SK-N-SH (cell line): ENCODE measurements around the gene KIF25. TPM values are rescaled to one million over a fixed set of nuclear protein-coding genes. Genes with fewer than 3 reads are reported as not detected.

Source experiments
- polyA plus RNA-seq, 3 experiments: library from polyadenylated mRNA; depleted of rRNA; stranded (reverse); fragments of >200 nt; gene quantifications; 2 replicates each; pipeline ENCODE4 v1.2.3, GENCODE V29; 2012

Gene KIF25
- polyA plus RNA-seq, 1 of the 3 experiments (the other 2 are of a cell fraction): not detected

Other genes starting within 250 kb of the KIF25 start
- 21.1 and 25.1 TPM in 2 replicates for gene AFDN, start 170.8 kb upstream of the KIF25 start, polyA plus RNA-seq (2012; rRNA removed)
- 0.02 TPM in 1 of 2 replicates, not detected in the other for gene FRMD1, start 81.5 kb downstream of the KIF25 start, polyA plus RNA-seq (2012; rRNA removed)